NT2/D1 (cell line): ENCODE measurements around the gene CACNA2D3.

Experiments
- SUZ12 ChIP-seq: IDR thresholded peaks from 2 replicates; pipeline ENCODE4 v1.6.1; 2011; ENCODE audit not compliant: insufficient read length, insufficient read depth; ENCODE audit errors: extremely low read depth
- YY1 ChIP-seq: IDR thresholded peaks from 2 replicates; pipeline ENCODE4 v1.6.1; 2011; ENCODE audit not compliant: insufficient read length, insufficient read depth

GRCh38 chr3:54661151-54661550 lies 538.8 kb downstream of the CACNA2D3 start:
- TF ChIP-seq YY1, result no peak
- no peak for TF ChIP-seq SUZ12
